Neural cell (in vitro differentiated cells): ENCODE data around the gene ALDOA. TPM values are rescaled to one million over a fixed set of nuclear protein-coding genes. Genes with fewer than 3 reads are reported as not detected.

Experiments
- H2AFZ ChIP-seq: fragments of 200-600, 300-800 bp; sonication (generic), shearing (Covaris generic); 2 replicates; pipeline ENCODE4 v1.6.0; 2014; ENCODE audit warnings: low read depth, mild to moderate bottlenecking, antibody characterized with exemption, low read length, moderate library complexity
- H3F3A ChIP-seq: fragments of 200-600 bp; shearing (Covaris generic); 2 replicates; pipeline ENCODE4 v1.6.1; 2016; ENCODE audit warnings: mild to moderate bottlenecking, moderate library complexity, mixed read lengths, antibody characterized with exemption, low read length; ENCODE audit not compliant: insufficient read depth, poor library complexity, severe bottlenecking
- H3K27ac ChIP-seq: fragments of 200-600, 300-800 bp; sonication (generic), shearing (Covaris generic); 2 replicates; pipeline ENCODE4 v1.5.1; 2014; ENCODE audit warnings: mild to moderate bottlenecking, low read length, moderate library complexity
- H3K27me3 ChIP-seq: fragments of 300-800, 200-600 bp; sonication (generic), shearing (Covaris generic); 2 replicates; pipeline ENCODE4 v1.6.0; 2014; ENCODE audit warnings: mild to moderate bottlenecking, low read depth, low read length, moderate library complexity; ENCODE audit not compliant: insufficient read depth
- H3K36me3 ChIP-seq: fragments of 300-800, 200-600 bp; sonication (generic), shearing (Covaris generic); 2 replicates; pipeline ENCODE4 v1.5.1; 2014; ENCODE audit warnings: mild to moderate bottlenecking, antibody characterized with exemption, low read length, moderate library complexity; ENCODE audit not compliant: insufficient read depth
- H3K4me2 ChIP-seq: fragments of 300-800, 200-600 bp; sonication (generic), shearing (Covaris generic); 2 replicates; pipeline ENCODE4 v1.6.0; 2014; ENCODE audit warnings: mild to moderate bottlenecking, low read length
- H3K4me3 ChIP-seq: fragments of 300-800, 200-600 bp; sonication (generic), shearing (Covaris generic); 2 replicates; pipeline ENCODE4 v1.5.1; 2014; ENCODE audit warnings: mild to moderate bottlenecking, low read length, moderate library complexity
- H3K79me2 ChIP-seq: fragments of 200-600 bp; shearing (Covaris generic); replicated peaks from 2 replicates; pipeline ENCODE4 v1.6.0; 2014; ENCODE audit warnings: mild to moderate bottlenecking, low read length, moderate library complexity; ENCODE audit not compliant: insufficient read depth
- H3K9ac ChIP-seq: fragments of 300-800, 200-600 bp; sonication (generic), shearing (Covaris generic); 2 replicates; pipeline ENCODE4 v1.6.1; 2016; ENCODE audit warnings: mild to moderate bottlenecking, low read length, mixed read lengths
- H3K9me2 ChIP-seq: fragments of 200-600 bp; shearing (Covaris generic); 2 replicates; pipeline ENCODE4 v1.6.1; 2016; ENCODE audit warnings: mild to moderate bottlenecking, low read length, mixed read lengths; ENCODE audit not compliant: insufficient read depth
- H3K9me3 ChIP-seq: fragments of 200-600, 300-800 bp; sonication (generic), shearing (Covaris generic); 2 replicates; pipeline ENCODE4 v1.6.1; 2016; ENCODE audit warnings: mild to moderate bottlenecking, mixed run types, low read length, moderate library complexity, mixed read lengths
- H4K20me1 ChIP-seq: fragments of 200-600 bp; shearing (Covaris generic); 2 replicates; pipeline ENCODE4 v1.6.1; 2016; ENCODE audit warnings: mild to moderate bottlenecking, mixed run types; ENCODE audit not compliant: insufficient read depth
- CTCF ChIP-seq: fragments of 450-650 bp; IDR thresholded peaks from 2 replicates; pipeline ENCODE4 v1.5.1; 2014; ENCODE audit warnings: antibody characterized with exemption, mild to moderate bottlenecking, moderate library complexity; ENCODE audit not compliant: poor library complexity, severe bottlenecking
- EP300 ChIP-seq: fragments of 450-650 bp; conservative IDR thresholded peaks from 2 replicates; pipeline ENCODE4 v1.6.1; 2014; ENCODE audit warnings: antibody characterized with exemption, mild to moderate bottlenecking, moderate library complexity; ENCODE audit not compliant: poor library complexity, severe bottlenecking
- EZH2 ChIP-seq: fragments of 200-600, 300-800 bp; shearing (Covaris generic), sonication (generic); IDR thresholded peaks from 2 replicates; pipeline ENCODE4 v1.6.1; 2014; ENCODE audit warnings: antibody characterized with exemption, low read length, borderline replicate concordance, mild to moderate bottlenecking; ENCODE audit not compliant: insufficient read depth, poor library complexity, severe bottlenecking
- MXI1 ChIP-seq: fragments of 450-650 bp; conservative IDR thresholded peaks from 2 replicates; pipeline ENCODE4 v1.6.1; 2014; ENCODE audit warnings: antibody characterized with exemption, mild to moderate bottlenecking; ENCODE audit not compliant: poor library complexity, severe bottlenecking
- POLR2AphosphoS5 ChIP-seq: IDR thresholded peaks from 2 replicates; pipeline ENCODE4 v1.6.1; 2012
- RAD21 ChIP-seq: fragments of 450-650 bp; conservative IDR thresholded peaks from 2 replicates; pipeline ENCODE4 v1.6.1; 2014; ENCODE audit warnings: antibody characterized with exemption, mild to moderate bottlenecking, moderate library complexity
- REST ChIP-seq: IDR thresholded peaks from 2 replicates; pipeline ENCODE4 v1.6.1; 2012; ENCODE audit warnings: borderline replicate concordance
- SMC3 ChIP-seq: fragments of 450-650 bp; conservative IDR thresholded peaks from 2 replicates; pipeline ENCODE4 v1.6.1; 2014; ENCODE audit warnings: antibody characterized with exemption, mild to moderate bottlenecking, moderate library complexity; ENCODE audit not compliant: poor library complexity
- TAF1 ChIP-seq: IDR thresholded peaks from 2 replicates; pipeline ENCODE4 v1.6.1; 2012; ENCODE audit warnings: low read depth
- polyA plus RNA-seq: library from polyadenylated mRNA; depleted of rRNA; stranded (reverse); fragments of >200 nt; gene quantifications from 2 replicates; pipeline ENCODE4 v1.2.3, GENCODE V29; 2014

The ALDOA gene
- polyA plus RNA-seq, 1 donor from 2014 or later, result 59.3 TPM

GRCh38 chr16:30108059-30108850 is 42.7 kb downstream of the ALDOA start:
- Histone ChIP-seq H3K4me2 (no peak overlapping the region), H4K20me1 (no peaks in the 10 kb centered on the region), H3K36me3 (peaks cover 11% of the 10 kb centered on the region), H3F3A (no peaks in the 10 kb centered on the region), H2AFZ (no peak overlapping the region), H3K9me2 (no peaks in the 10 kb centered on the region), H3K27me3 (no peaks in the 10 kb centered on the region), H3K9ac (no peak overlapping the region), H3K4me3 (no peak overlapping the region), H3K27ac (no peak overlapping the region), H3K9me3 (no peaks in the 10 kb centered on the region), H3K79me2 (peaks cover 23% of the 10 kb centered on the region)
- TF ChIP-seq SMC3 (no peak), EP300 (no peak), TAF1 (no peak), RAD21 (no peak), CTCF (no peak), EZH2 (no peak), POLR2AphosphoS5 (no peak), MXI1 (no peak), REST (no peak)

GRCh38 chr16:30110661-30111060 is 45.1 kb downstream of the ALDOA start:
- H3K36me3 ChIP-seq, result peaks cover 3% of the 10 kb centered on the region
- no peak overlapping the region for H3K4me2 ChIP-seq
- peaks cover 3% of the 10 kb centered on the region for H3K79me2 ChIP-seq
- no peaks in the 10 kb centered on the region for H3K9me3 ChIP-seq
- no peak overlapping the region for H3K9ac ChIP-seq
- no peaks in the 10 kb centered on the region for H4K20me1 ChIP-seq
- H3F3A ChIP-seq, result no peaks in the 10 kb centered on the region
- H2AFZ ChIP-seq, result no peak overlapping the region
- no peaks in the 10 kb centered on the region for H3K9me2 ChIP-seq
- no peaks in the 10 kb centered on the region for H3K27me3 ChIP-seq
- no peak overlapping the region for H3K4me3 ChIP-seq
- H3K27ac ChIP-seq, result no peak overlapping the region
- TF ChIP-seq EP300 (no peak), TAF1 (no peak), CTCF (no peak), MXI1 (no peak), RAD21 (no peak), SMC3 (no peak), POLR2AphosphoS5 (no peak), EZH2 (no peak), REST (no peak)
